ENCODE data around the gene TSFM.

Gene TSFM

GRCh38 chr12:57782608-57783465 lies at the start of gene TSFM:
Gene TSFM, plus strand, starts transcription at chr12:57782787. Its CDS starts 15 bp downstream, at chr12:57782802.
- DNase-seq (ENCODE audit: low read depth), result peak; percentile 93

- no peak for DNase-seq (ENCODE audit: low read depth)
Observed at GRCh38 chr12:57733928-57734327, 48.7 kb upstream of the TSFM start.

- DNase-seq (ENCODE audit: low read depth), result no peak
Observed at GRCh38 chr12:57734591-57734990, 48.0 kb upstream of the TSFM start.

- DNase-seq (ENCODE audit: low read depth), result no peak
Observed at GRCh38 chr12:57735198-57735855, 47.3 kb upstream of the TSFM start.

GRCh38 chr12:57735952-57736740 lies 46.4 kb upstream of the TSFM start:
- DNase-seq (ENCODE audit: low read depth), result no peak

- no peak for DNase-seq (ENCODE audit: low read depth)
Observed at GRCh38 chr12:57736741-57737466, 45.7 kb upstream of the TSFM start.

- DNase-seq (ENCODE audit: low read depth), result no peak
Observed at GRCh38 chr12:57737467-57738460, 44.8 kb upstream of the TSFM start.

GRCh38 chr12:57738661-57739237 lies 43.8 kb upstream of the TSFM start, which contains the start of gene AGAP2:
Gene AGAP2, minus strand, starts transcription at chr12:57738742. Its CDS starts 496 bp downstream, at chr12:57738246.
- DNase-seq (ENCODE audit: low read depth), result no peak

GRCh38 chr12:57739387-57739786 lies 43.2 kb upstream of the TSFM start:
- no peak for DNase-seq (ENCODE audit: low read depth)

- no peak for DNase-seq (ENCODE audit: low read depth)
Observed at GRCh38 chr12:57739914-57740538, 42.6 kb upstream of the TSFM start.

GRCh38 chr12:57740656-57741412 lies 41.8 kb upstream of the TSFM start:
- DNase-seq (ENCODE audit: low read depth), result no peak

- no peak for DNase-seq (ENCODE audit: low read depth)
Observed at GRCh38 chr12:57741413-57741789, 41.2 kb upstream of the TSFM start.

- no peak for DNase-seq (ENCODE audit: low read depth)
Observed at GRCh38 chr12:57741844-57742738, 40.5 kb upstream of the TSFM start.

GRCh38 chr12:57743769-57744168 lies 38.8 kb upstream of the TSFM start:
- no peak for DNase-seq (ENCODE audit: low read depth)

- no peak for DNase-seq (ENCODE audit: low read depth)
Observed at GRCh38 chr12:57744194-57744776, 38.3 kb upstream of the TSFM start.

GRCh38 chr12:57744777-57745484 lies 37.7 kb upstream of the TSFM start, which contains the start of gene TSPAN31:
Gene TSPAN31, plus strand, starts transcription at chr12:57745039. Its CDS starts 116 bp downstream, at chr12:57745155.
- DNase-seq (ENCODE audit: low read depth), result peak; percentile 81

GRCh38 chr12:57745485-57745881 lies 37.1 kb upstream of the TSFM start:
- no peak for DNase-seq (ENCODE audit: low read depth)

Measured in stimulated activated CD8-positive, alpha-beta memory T cell treated with anti-CD3 and anti-CD28 coated beads, Interleukin-15, amount 100 ng/mL, for 24 hours (primary cell).